Measurements from ENCODE around the gene NME4. TPM values are rescaled to one million over a fixed set of nuclear protein-coding genes. Genes with fewer than 3 reads are reported as not detected.

NME4 gene
- total RNA-seq, 2 experiments from 2014 or later: 55.9 to 72.1 TPM

DNA sequence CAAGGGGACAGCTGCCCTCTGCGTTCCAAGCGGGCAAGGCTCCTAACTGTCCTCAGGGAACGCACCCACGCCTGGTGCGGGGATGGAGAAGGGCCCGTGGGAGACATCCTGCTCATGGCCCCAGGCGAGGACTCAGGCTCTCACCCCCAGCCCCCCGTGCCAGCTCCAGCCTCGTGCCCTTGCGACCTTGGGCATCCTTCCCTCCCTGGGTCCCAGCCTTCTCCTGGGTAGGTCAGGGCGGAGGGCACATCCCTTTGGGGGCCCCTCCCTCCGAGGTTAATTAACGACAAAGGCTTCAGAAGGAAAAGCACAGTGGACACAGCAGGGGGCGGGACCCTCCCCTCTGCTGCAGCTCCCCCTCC lies 18.2 kb upstream of the NME4 start:
- ATAC-seq (no peak), DNase-seq (no peak)
- Mint-ChIP-seq H3K4me3 (no peak overlapping the region), H3K4me1 (peaks cover 24% of the 10 kb centered on the region), H3K36me3 (ENCODE audit: low read depth) (no peaks in the 10 kb centered on the region), H3K27ac (no peak overlapping the region), H3K27me3 (no peaks in the 10 kb centered on the region), H3K9me3 (ENCODE audit: low read depth) (no peaks in the 10 kb centered on the region)
- intact Hi-C loops (cut with DNase I, micrococcal nuclease): no loop called here
- ChIA-PET POLR2A (no interaction called here), CTCF (interaction anchor here (1.2 kb wide), 1 partner anchor 8 kb away, joined by 3 read pairs; the partner anchor contains the start of gene MRPL28)

DNA sequence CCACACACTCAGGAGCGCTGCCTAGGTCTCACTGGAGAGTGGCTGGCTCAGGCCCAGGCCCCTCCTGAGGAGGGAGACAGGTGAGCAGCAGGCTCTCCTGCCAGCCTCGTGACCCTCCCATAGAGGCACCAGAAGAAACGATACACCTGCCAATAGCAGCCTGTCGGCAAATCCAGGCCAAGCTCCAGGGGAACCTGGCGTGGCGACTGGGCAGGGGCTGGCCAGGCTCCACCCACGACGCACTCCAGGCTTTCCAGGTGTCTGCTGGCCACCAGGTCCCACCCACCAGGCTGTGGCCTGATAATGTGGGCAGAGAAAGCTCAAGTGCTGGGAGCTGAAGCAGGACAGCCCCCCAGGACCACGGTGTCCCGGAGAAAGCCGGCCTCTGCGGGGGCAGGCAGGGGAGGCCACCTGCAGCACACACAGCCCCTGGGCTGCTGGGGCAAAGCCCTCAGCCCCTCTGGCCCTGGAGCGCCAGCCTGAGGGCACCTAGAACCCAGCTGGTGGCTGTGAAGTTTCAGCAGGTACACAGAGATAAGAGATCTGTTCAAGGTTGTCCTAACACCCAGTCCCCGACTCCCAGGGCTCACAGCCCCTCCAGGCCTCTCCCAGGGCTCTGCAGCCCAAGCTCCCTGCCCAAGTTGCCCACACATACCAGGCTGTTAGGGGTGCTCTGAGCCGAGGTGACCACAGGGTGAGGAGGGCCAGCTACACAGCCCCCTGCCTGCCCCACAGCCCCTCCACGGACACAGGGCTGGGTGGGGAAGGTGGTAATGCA lies 17.6 kb upstream of the NME4 start:
- Mint-ChIP-seq H3K36me3 (ENCODE audit: low read depth) (no peaks in the 10 kb centered on the region), H3K27me3 (no peaks in the 10 kb centered on the region), H3K4me3 (peak overlapping the region; percentile 69), H3K9me3 (ENCODE audit: low read depth) (no peaks in the 10 kb centered on the region), H3K4me1 (peaks cover 24% of the 10 kb centered on the region), H3K27ac (no peak overlapping the region)
- ChIA-PET POLR2A (no interaction called here), CTCF (interaction anchor here (1.2 kb wide), 1 partner anchor 9 kb away, joined by 3 read pairs; the partner anchor contains the start of gene MRPL28)
- intact Hi-C loops (cut with DNase I, micrococcal nuclease): no loop called here
- no peak for ATAC-seq
- no peak for DNase-seq

DNA sequence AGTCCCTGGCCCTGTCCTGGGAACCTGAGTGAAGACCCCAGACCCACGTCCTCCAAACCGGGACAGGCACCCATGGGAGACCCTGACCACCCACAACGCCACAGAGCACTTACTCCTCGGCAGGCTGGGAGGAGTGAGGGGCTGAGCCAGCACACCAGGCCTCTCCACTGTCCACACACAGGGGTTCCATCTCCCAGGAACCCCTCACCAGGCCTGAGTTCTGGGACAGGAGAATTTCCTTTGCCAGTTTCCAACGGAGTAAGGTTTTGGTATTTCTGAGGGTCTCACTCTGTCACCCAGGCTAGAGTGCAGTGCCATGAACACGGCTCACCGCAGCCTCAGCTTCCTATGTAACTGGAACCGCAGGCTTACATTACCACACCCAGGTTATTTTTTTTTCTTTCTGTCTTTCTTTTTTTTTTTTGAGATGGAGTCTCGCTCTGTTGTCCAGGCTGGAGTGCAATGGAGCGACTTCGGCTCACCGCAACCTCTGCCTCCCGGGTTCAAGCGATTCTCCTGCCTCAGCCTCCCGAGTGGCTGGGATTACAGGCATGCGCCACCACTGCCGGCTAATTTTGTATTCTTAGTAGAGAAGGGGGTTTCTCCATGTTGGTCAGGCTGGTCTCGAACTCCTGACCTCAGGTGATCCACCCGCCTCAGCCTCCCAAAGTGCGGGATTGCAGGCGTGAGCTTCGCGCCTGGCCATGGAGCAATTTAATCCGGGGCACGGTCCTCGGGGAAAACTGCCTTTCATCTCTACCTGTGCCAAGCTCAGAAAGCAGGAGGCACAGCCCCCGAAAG lies 16.8 kb upstream of the NME4 start:
- H3K4me1 Mint-ChIP-seq: peaks cover 24% of the 10 kb centered on the region
- no peaks in the 10 kb centered on the region for H3K9me3 Mint-ChIP-seq (ENCODE audit: low read depth)
- ATAC-seq (no peak), DNase-seq (no peak)
- peak overlapping the region; percentile 37 for H3K27ac Mint-ChIP-seq
- intact Hi-C loops (cut with DNase I, micrococcal nuclease): loop anchor here in 1 of 2 experiments (5.0 kb wide), 3 partner anchors 207 to 257 kb away; partner anchors contain the start of genes METTL26 and NPRL3
- POLR2A ChIA-PET: interaction anchor here (1.2 kb wide), 1 partner anchor 145 kb away, joined by 3 read pairs; the partner anchor contains the start of gene FAM234A
- CTCF ChIA-PET: interaction anchor here (0.7 to 1.2 kb wide), 2 partner anchors 10 to 1049 kb away, joined by 3 read pairs; partner anchors contain the start of gene MRPL28
- peak overlapping the region; percentile 69 for H3K4me3 Mint-ChIP-seq
- no peaks in the 10 kb centered on the region for H3K36me3 Mint-ChIP-seq (ENCODE audit: low read depth)
- no peaks in the 10 kb centered on the region for H3K27me3 Mint-ChIP-seq

DNA sequence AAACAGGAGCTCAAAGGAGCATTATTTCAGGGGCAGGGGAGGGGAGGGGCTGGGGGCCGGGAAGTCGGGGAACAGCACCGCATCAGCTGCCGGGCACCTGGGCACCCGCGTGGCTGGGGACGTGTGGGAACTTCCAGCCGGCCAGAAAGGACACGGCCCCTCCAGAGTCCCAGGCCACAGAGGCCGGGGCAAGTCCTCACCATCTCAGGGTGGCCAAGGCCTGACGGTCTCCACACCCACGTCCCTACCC lies 16.3 kb upstream of the NME4 start:
- intact Hi-C loops (cut with DNase I, micrococcal nuclease): loop anchor here in 1 of 2 experiments (1.0 to 5.0 kb wide), 5 partner anchors 10 to 257 kb away; partner anchors contain the start of genes METTL26, MRPL28 and NPRL3
- ChIA-PET POLR2A (interaction anchor here (1.2 kb wide), 1 partner anchor 146 kb away, joined by 3 read pairs; the partner anchor contains the start of gene FAM234A), CTCF (interaction anchor here (0.7 kb wide), 1 partner anchor 1048 kb away, joined by 3 read pairs; no protein-coding TSS in a partner anchor)
- Mint-ChIP-seq H3K27me3 (no peaks in the 10 kb centered on the region), H3K36me3 (ENCODE audit: low read depth) (no peaks in the 10 kb centered on the region), H3K27ac (no peak overlapping the region), H3K4me3 (peak overlapping the region; percentile 69), H3K4me1 (peaks cover 24% of the 10 kb centered on the region), H3K9me3 (ENCODE audit: low read depth) (no peaks in the 10 kb centered on the region)
- ATAC-seq (no peak), DNase-seq (no peak)

DNA sequence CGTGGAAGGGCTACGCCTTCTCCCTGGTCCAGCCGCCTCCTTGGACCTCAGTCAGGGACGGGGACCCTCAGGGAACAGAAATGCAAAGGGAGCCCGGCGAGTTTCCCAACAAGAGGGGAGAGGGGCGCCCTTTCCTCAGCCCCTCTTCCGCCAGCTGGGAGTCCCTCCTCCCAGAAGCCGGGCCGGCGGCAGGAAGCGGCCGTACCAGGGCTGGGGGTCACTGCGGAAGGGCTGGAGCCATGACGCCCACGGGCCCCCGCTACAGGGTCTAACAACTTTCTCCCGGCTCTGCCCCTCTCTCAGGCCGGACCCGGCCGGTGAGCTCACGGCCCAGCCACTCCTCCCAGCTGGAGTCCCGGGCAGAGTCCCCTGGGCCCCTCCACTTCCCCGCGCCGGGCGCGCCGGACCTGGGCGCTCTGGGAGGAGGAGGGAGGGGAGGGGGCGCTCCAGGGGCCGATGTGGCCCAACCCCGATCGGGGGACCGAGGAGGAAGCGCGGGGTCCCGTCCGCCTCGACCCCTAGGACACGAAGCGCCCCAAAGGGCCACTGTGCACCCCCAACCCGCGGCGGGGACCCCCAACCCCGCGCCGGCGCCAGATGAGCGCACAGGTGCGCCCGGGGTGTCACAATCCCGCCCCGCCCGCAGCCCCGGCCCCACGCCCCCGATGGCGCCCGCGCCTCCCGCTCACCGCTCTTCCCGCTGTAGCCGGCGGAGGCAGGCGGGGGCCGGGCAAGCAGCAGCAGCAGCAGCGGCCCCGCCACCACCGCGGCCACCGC lies 15.8 kb upstream of the NME4 start:
- H3K27me3 Mint-ChIP-seq: no peaks in the 10 kb centered on the region

DNA sequence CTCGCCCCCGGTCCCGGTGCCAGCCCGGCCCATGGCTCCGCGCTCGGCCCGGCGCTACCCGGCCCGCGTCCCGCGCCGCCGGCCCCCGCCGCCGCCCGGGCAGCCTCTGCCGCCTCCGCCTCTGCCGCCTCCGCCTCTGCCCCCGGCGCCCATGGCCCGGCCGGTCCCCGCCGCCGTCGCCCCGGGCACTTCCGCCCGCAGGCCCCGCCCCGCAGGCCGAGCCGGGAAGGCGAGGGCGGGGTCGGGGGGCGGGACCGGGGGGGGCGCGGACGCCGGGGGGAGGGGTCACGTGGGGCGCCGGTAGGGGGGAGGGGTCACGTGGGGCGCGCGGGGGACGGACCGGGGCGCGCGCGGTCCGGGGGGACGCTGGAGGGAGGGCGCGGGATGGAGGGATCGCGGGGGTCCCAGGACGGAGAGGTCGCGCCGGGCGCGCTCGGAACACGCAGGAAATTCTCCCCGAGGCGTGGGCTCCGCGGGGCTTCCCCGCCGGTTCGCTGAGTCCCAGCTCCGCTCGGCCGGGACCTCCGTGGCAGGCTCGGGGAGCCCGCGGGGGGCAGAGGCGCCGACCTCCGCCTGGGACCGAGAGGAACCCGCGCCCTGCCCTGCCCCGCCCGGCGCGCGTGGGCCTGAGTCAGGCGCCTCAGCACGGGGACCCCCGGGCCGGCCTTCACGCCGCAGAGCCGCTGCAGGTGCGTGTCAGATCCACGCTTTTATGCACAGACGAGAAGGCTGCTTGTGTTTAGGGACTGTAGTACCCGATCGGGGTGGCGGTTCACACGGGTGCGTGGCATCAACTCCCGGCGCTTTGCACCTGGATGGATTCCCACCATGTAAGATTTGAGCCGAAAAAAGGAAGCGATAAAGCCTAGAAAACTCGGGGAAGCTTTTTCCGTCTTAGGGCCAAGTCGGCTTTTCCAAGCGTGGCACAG lies 14.9 kb upstream of the NME4 start, which contains the start of gene PGAP6:
TSS of gene PGAP6 (minus strand) at position 190 of the 929 bp plus-strand sequence. CDS start at position 33, 157 bp downstream.
- intact Hi-C loops (cut with DNase I, micrococcal nuclease): loop anchor here (1.0 to 5.0 kb wide), 7 partner anchors 12 to 255 kb away; partner anchors contain the start of genes MRPL28 (in 2 of the 2), DECR2 (in 1 of the 2), METTL26 (in 1 of the 2) and NPRL3 (in 1 of the 2)
- CTCF ChIA-PET: interaction anchor here (0.8 to 1.1 kb wide), 2 partner anchors 40 to 147 kb away, joined by 3 read pairs; no protein-coding TSS in a partner anchor
- no peaks in the 10 kb centered on the region for H3K9me3 Mint-ChIP-seq (ENCODE audit: low read depth)
- POLR2A ChIA-PET: interaction anchor here (1.2 kb wide), 2 partner anchors 19 to 147 kb away, joined by 3 read pairs; partner anchors contain the start of genes DECR2 and FAM234A
- peak within 1 kb of the TSS; percentile 74 for H3K4me3 Mint-ChIP-seq
- DNase-seq: peak; percentile 83
- H3K4me1 Mint-ChIP-seq: peaks cover 24% of the 10 kb centered on the region
- peak; percentile 73 for ATAC-seq
- no peaks in the 10 kb centered on the region for H3K36me3 Mint-ChIP-seq (ENCODE audit: low read depth)
- H3K27ac Mint-ChIP-seq: no peak within 1 kb of the TSS
- H3K27me3 Mint-ChIP-seq: no peaks in the 10 kb centered on the region

More for the DNA sequence above, 15.8 kb upstream of the NME4 start:
- Mint-ChIP-seq H3K27ac (no peak overlapping the region), H3K9me3 (ENCODE audit: low read depth) (no peaks in the 10 kb centered on the region), H3K4me1 (peaks cover 24% of the 10 kb centered on the region), H3K4me3 (peak overlapping the region; percentile 69), H3K36me3 (ENCODE audit: low read depth) (no peaks in the 10 kb centered on the region)
- ATAC-seq (peak; percentile 25), DNase-seq (peak; percentile 53)
- intact Hi-C loops (cut with DNase I, micrococcal nuclease): loop anchor here in 1 of 2 experiments (1.0 to 5.0 kb wide), 5 partner anchors 11 to 256 kb away; partner anchors contain the start of genes METTL26, MRPL28 and NPRL3
- POLR2A ChIA-PET: interaction anchor here (1.2 kb wide), 1 partner anchor 147 kb away, joined by 3 read pairs; the partner anchor contains the start of gene FAM234A
- CTCF ChIA-PET: interaction anchor here (0.6 to 0.7 kb wide), 2 partner anchors 11 to 1048 kb away, joined by 3 to 6 read pairs; partner anchors contain the start of gene MRPL28

DNA sequence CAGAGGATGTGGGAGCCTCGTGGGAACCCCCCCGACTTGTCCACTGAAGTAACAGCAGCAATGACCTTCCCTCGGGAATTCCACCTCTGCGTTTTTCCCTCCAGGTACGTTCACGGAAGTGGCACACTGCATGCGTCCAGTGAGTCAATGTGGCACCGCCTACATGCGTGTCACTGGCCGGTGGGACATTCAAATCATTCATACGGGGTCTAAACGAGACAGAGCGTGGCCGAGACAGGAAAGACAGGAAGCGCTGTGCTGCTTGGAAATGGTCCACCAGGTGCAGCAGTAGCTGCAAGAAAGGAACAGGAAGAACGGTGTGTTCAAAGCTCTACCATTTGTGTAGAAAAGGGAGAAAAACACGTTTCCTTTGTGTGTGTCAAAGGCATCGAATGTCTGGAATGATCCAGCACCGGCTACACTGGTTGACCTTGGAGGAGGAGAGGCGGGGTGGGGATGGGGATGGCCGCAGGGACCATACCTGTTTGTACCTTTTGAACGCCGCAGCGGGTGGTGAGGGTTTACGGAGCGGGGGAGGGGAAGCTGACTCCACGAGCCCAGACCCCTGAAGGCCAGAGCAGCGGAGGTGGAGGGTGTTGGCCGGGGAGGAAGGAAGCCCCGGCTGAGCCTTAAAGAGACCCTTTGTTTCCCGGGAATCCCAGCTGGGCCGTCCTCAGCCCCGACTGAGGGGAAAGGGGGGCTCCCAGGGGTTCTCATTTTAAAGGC lies 13.5 kb upstream of the NME4 start:
- POLR2A ChIA-PET: no interaction called here
- peaks cover 24% of the 10 kb centered on the region for H3K4me1 Mint-ChIP-seq
- CTCF ChIA-PET: interaction anchor here (1.0 to 1.1 kb wide), 2 partner anchors 13 to 39 kb away, joined by 3 read pairs; partner anchors contain the start of gene MRPL28
- no peaks in the 10 kb centered on the region for H3K36me3 Mint-ChIP-seq (ENCODE audit: low read depth)
- peak overlapping the region; percentile 52 for H3K27ac Mint-ChIP-seq
- DNase-seq: peak; percentile 72
- H3K27me3 Mint-ChIP-seq: no peaks in the 10 kb centered on the region
- peak; percentile 54 for ATAC-seq
- peak overlapping the region; percentile 74 for H3K4me3 Mint-ChIP-seq
- intact Hi-C loops (cut with DNase I, micrococcal nuclease): loop anchor here in 1 of 2 experiments (5.0 kb wide), 3 partner anchors 204 to 254 kb away; partner anchors contain the start of genes METTL26 and NPRL3
- no peaks in the 10 kb centered on the region for H3K9me3 Mint-ChIP-seq (ENCODE audit: low read depth)

DNA sequence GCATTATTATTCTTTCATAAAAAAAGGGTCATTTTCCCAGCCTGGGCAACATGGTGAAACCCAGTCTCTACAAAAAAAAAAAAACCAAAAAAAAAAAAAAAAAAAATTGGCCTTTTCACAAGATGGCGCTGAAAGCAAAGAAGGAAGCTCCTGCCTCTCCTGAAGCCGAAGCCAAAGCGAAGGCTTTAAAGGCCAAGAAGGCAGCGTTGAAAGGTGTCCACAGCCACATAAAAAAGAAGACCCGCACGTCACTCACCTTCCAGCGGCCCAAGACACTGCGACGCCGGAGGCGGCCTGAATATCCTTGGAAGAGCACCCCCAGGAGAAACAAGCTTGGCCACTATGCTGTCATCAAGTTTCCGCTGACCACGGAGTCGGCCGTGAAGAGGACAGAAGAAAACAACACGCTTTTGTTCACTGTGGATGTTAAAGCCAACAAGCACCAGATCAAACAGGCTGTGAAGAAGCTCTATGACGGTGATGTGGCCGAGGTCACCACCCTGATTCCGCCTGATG lies 10.3 kb upstream of the NME4 start:
- no peak for DNase-seq
- intact Hi-C loops (cut with DNase I, micrococcal nuclease): no loop called here
- no peak overlapping the region for H3K4me3 Mint-ChIP-seq
- H3K27ac Mint-ChIP-seq: no peak overlapping the region
- H3K36me3 Mint-ChIP-seq (ENCODE audit: low read depth): no peaks in the 10 kb centered on the region
- POLR2A ChIA-PET: no interaction called here
- no peaks in the 10 kb centered on the region for H3K27me3 Mint-ChIP-seq
- no peaks in the 10 kb centered on the region for H3K9me3 Mint-ChIP-seq (ENCODE audit: low read depth)
- peaks cover 14% of the 10 kb centered on the region for H3K4me1 Mint-ChIP-seq
- ATAC-seq: no peak
- CTCF ChIA-PET: interaction anchor here (0.6 kb wide), 1 partner anchor 152 kb away, joined by 4 read pairs; the partner anchor contains the start of gene FAM234A
